ENCODE data around the gene NIN. TPM values are rescaled to one million over a fixed set of nuclear protein-coding genes. Genes with fewer than 3 reads are reported as not detected.

Gene NIN
- total RNA-seq, 5 donors from 2014 or later (not counting 1 experiment from before 2014, with no cell fraction given): 92.8 to 141 (median 106) TPM

DNA sequence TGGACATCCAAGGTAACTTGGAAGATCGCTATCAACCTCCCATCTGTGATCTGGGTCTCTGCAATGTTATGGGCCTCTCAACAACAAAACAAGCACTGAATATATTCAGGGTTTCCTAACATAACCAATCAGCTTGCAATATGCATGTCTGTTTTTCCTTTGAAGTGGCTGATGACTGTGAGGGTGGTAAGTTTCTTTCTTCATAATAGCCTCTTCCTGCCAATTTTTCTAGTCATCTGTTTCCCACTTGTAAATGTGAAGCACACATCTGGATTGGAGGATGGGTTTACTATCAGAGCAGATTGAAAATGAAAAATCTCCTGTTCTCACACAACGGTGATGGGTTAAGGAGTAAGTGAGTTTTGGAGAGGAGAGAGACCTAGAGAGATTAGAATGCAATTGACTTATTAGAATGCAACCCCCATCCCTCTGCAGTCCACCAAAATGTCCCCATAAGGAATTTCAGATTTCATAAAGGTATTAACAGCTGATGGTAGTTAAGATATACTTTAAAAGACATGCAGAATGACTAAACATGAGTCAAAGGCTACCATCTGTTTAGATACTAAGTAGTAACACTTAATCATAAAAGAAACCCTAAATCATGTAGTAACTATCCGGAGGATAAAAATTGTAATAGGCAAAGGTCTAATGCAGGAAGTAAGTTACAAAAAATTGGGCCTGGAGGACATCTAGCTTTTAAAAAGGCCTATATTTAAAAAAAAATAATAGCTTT is 104.4 kb downstream of the NIN start:
- CTCF ChIA-PET: interaction anchor here in 1 of 2 donors (0.6 to 1.9 kb wide), 3 partner anchors 13 to 106 kb away, joined by 3 to 5 read pairs (median 5); no protein-coding TSS in a partner anchor
- Histone ChIP-seq H3K27me3 (replicated peaks in 1 of 2; ENCODE audit: control insufficient read depth in 2 of 2, extremely low read depth in 1 of 2, insufficient read depth in 2 of 2, low read length in 1 of 2) (no peaks in the 10 kb centered on the region), H3K4me3 (ENCODE audit: control insufficient read depth in 1 of 2, extremely low read depth in 1 of 2, low read length in 1 of 2) (no peak overlapping the region), H3K36me3 (ENCODE audit: control insufficient read depth in 2 of 2, extremely low read depth in 1 of 2, insufficient read depth in 1 of 2, low read length in 1 of 2) (peaks cover 21 to 76% of the 10 kb centered on the region in 2 donors), H3K4me1 (ENCODE audit: control insufficient read depth in 1 of 2, extremely low read depth in 1 of 2, insufficient read depth in 2 of 2, low read length in 2 of 2) (peaks cover 0 to 2% of the 10 kb centered on the region in 2 experiments), H3K9me3 (peaks cover 4% of the 10 kb centered on the region), H3K27ac (ENCODE audit: low read length) (peak overlapping the region; percentile 62)
- H3K9me3 Mint-ChIP-seq: peaks cover 0 to 5% (median 4%) of the 10 kb centered on the region in 3 donors
- H3K4me1 Mint-ChIP-seq: peaks cover 25 to 34% (median 29%) of the 10 kb centered on the region in 3 donors
- POLR2A ChIA-PET: interaction anchor here in 1 of 2 donors (0.6 kb wide), 1 partner anchor 11 kb away, joined by 7 read pairs; no protein-coding TSS in a partner anchor
- peaks cover 74% of the 10 kb centered on the region for H3K36me3 Mint-ChIP-seq
- no CpG with 5 or more reads among the region's 3 CpGs for WGBS (ENCODE audit: insufficient coverage)
- H3K27ac Mint-ChIP-seq: peak overlapping the region; percentile 85 to 87
- no peaks in the 10 kb centered on the region for H3K27me3 Mint-ChIP-seq
- H3K4me3 Mint-ChIP-seq: peak overlapping the region; percentile 1 to 10 (median 1)
- ATAC-seq (replicated peaks in 1 of 4) (peak; percentile 69 to 93 (median 89)), DNase-seq (peak in 5 of 35 experiments; percentile 3 to 53 (median 9))

DNA sequence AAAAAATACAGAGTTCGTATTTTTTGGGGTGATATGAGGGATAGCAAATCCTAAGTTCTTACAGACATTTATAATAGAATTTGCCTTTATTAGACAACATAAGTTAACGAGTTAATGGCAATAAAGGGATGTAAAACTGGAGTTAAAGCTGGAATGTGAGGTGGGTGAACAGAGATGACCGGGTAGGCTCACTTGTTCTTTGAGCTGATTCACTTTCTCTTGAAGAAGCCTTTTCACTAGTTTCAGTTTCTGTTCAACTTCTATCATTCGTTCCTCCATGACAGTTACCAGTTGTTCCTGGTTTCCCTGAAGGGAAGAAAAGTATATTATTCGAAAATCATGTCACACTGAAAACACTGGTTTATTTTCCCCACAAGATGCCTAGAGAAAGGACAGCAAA is 105.2 kb downstream of the NIN start:
- WGBS (ENCODE audit: insufficient coverage): no CpG with 5 or more reads among the region's 5 CpGs
- peaks cover 25 to 34% (median 29%) of the 10 kb centered on the region in 3 donors for H3K4me1 Mint-ChIP-seq
- peak in 1 of 35 experiments; percentile 17 for DNase-seq
- Histone ChIP-seq H3K36me3 (ENCODE audit: control insufficient read depth in 2 of 2, extremely low read depth in 1 of 2, insufficient read depth in 1 of 2, low read length in 1 of 2) (peaks cover 16 to 72% of the 10 kb centered on the region in 2 donors), H3K9me3 (peaks cover 4% of the 10 kb centered on the region), H3K4me1 (ENCODE audit: control insufficient read depth in 1 of 2, extremely low read depth in 1 of 2, insufficient read depth in 2 of 2, low read length in 2 of 2) (peaks cover 0 to 2% of the 10 kb centered on the region in 2 experiments), H3K27me3 (replicated peaks in 1 of 2; ENCODE audit: control insufficient read depth in 2 of 2, extremely low read depth in 1 of 2, insufficient read depth in 2 of 2, low read length in 1 of 2) (no peaks in the 10 kb centered on the region), H3K4me3 (ENCODE audit: control insufficient read depth in 1 of 2, extremely low read depth in 1 of 2, low read length in 1 of 2) (no peak overlapping the region), H3K27ac (ENCODE audit: low read length) (peak overlapping the region; percentile 62)
- H3K36me3 Mint-ChIP-seq: peaks cover 72% of the 10 kb centered on the region
- peaks cover 0 to 5% (median 4%) of the 10 kb centered on the region in 3 donors for H3K9me3 Mint-ChIP-seq
- H3K4me3 Mint-ChIP-seq: peak overlapping the region; percentile 1 to 10 (median 6)
- H3K27ac Mint-ChIP-seq: peak overlapping the region; percentile 85 to 87
- ATAC-seq (replicated peaks in 1 of 4): no peak
- ChIA-PET CTCF (interaction anchor here in 1 of 2 donors (1.7 kb wide), 1 partner anchor 12 kb away, joined by 5 read pairs; no protein-coding TSS in a partner anchor), POLR2A (interaction anchor here in 1 of 2 donors (0.6 kb wide), 1 partner anchor 11 kb away, joined by 7 read pairs; no protein-coding TSS in a partner anchor)
- no peaks in the 10 kb centered on the region for H3K27me3 Mint-ChIP-seq

DNA sequence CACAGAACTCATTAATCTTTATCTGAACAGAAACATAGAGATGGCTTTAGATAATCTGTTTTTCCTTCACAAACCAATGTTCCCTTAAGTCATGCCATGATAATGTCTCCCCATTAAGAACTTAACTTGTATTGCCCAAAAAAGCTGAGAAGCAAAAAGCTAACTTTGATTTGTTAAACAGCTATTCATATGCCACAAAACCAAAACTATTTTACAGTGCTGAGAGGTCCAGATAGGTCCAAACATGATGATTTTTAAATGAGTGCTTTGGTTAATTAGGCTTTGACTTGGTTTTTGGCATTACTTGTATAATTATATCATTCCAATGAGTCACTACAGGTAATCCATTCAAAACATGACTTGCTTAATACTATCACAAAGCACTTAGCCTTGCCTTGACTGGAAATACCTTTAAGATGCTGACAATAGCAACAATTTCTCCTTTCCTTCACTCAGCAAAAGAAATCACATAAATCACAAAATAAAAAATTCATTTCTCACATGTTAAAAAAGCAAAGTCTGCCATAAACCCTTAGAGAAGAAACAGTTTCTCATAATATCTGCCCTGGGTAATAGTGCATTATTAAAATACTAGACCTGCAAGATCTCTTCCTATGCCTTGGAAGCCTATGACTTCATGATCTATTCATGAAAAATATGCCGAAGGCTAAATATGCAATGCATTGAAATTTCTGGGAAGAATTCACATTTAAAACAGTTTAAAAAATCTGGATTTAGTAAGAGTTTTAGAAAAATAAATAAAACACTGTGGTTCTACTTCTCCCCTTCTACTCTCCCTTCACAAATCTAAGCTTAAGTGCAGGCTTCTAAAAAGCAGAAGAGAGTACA is 110.8 kb downstream of the NIN start:
- Histone ChIP-seq H3K27ac (ENCODE audit: low read length) (no peak overlapping the region), H3K27me3 (replicated peaks in 1 of 2; ENCODE audit: control insufficient read depth in 2 of 2, extremely low read depth in 1 of 2, insufficient read depth in 2 of 2, low read length in 1 of 2) (no peaks in the 10 kb centered on the region), H3K4me1 (ENCODE audit: control insufficient read depth in 1 of 2, extremely low read depth in 1 of 2, insufficient read depth in 2 of 2, low read length in 2 of 2) (no peaks in the 10 kb centered on the region), H3K9me3 (no peaks in the 10 kb centered on the region), H3K36me3 (ENCODE audit: control insufficient read depth in 2 of 2, extremely low read depth in 1 of 2, insufficient read depth in 1 of 2, low read length in 1 of 2) (peaks cover 7 to 32% of the 10 kb centered on the region in 2 donors), H3K4me3 (ENCODE audit: control insufficient read depth in 1 of 2, extremely low read depth in 1 of 2, low read length in 1 of 2) (no peak overlapping the region)
- ChIA-PET CTCF (interaction anchor here in 1 of 2 donors (0.6 kb wide), 1 partner anchor 1643 kb away, joined by 3 read pairs; no protein-coding TSS in a partner anchor), POLR2A (no interaction called here)
- WGBS (ENCODE audit: insufficient coverage): no CpG with 5 or more reads among the region's 1 CpG
- Mint-ChIP-seq H3K4me3 (no peak overlapping the region), H3K4me1 (peaks cover 0 to 5% (median 4%) of the 10 kb centered on the region in 3 donors), H3K9me3 (no peaks in the 10 kb centered on the region), H3K27me3 (no peaks in the 10 kb centered on the region), H3K27ac (peak overlapping the region in 1 of 2 donors; percentile 8), H3K36me3 (peaks cover 32% of the 10 kb centered on the region)
- DNase-seq (no peak), ATAC-seq (replicated peaks in 1 of 4) (no peak)

DNA sequence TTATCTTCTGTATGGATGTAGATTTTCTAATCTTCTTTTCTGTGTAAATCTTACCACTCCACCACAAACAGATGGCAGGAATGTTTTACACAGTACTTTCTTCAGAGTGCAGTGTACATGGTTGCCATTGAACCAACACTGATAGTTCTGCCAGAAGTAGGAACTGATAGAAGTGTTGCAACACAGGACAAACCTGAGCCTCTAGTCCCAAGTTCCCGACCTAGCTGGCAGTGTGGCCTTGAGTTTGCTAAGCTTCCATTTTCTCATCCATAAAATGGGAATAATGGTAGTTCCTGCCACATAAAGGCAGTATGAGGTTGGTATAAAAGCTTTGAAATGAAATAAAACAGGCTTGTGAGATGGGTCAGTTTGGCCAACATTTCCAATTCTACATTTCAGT is 112.0 kb downstream of the NIN start:
- Histone ChIP-seq H3K4me3 (ENCODE audit: control insufficient read depth in 1 of 2, extremely low read depth in 1 of 2, low read length in 1 of 2) (no peak overlapping the region), H3K27ac (ENCODE audit: low read length) (no peak overlapping the region), H3K4me1 (ENCODE audit: control insufficient read depth in 1 of 2, extremely low read depth in 1 of 2, insufficient read depth in 2 of 2, low read length in 2 of 2) (no peaks in the 10 kb centered on the region), H3K27me3 (replicated peaks in 1 of 2; ENCODE audit: control insufficient read depth in 2 of 2, extremely low read depth in 1 of 2, insufficient read depth in 2 of 2, low read length in 1 of 2) (no peaks in the 10 kb centered on the region), H3K9me3 (no peaks in the 10 kb centered on the region), H3K36me3 (ENCODE audit: control insufficient read depth in 2 of 2, extremely low read depth in 1 of 2, insufficient read depth in 1 of 2, low read length in 1 of 2) (peaks cover 0 to 20% of the 10 kb centered on the region in 2 donors)
- peaks cover 21% of the 10 kb centered on the region for H3K36me3 Mint-ChIP-seq
- DNase-seq (no peak), ATAC-seq (replicated peaks in 1 of 4) (no peak)
- CTCF ChIA-PET: no interaction called here
- H3K4me3 Mint-ChIP-seq: no peak overlapping the region
- H3K9me3 Mint-ChIP-seq: no peaks in the 10 kb centered on the region
- POLR2A ChIA-PET: no interaction called here
- H3K4me1 Mint-ChIP-seq: no peaks in the 10 kb centered on the region
- no peaks in the 10 kb centered on the region for H3K27me3 Mint-ChIP-seq
- no CpG with 5 or more reads among the region's 1 CpG for WGBS (ENCODE audit: insufficient coverage)
- H3K27ac Mint-ChIP-seq: no peak overlapping the region

DNA sequence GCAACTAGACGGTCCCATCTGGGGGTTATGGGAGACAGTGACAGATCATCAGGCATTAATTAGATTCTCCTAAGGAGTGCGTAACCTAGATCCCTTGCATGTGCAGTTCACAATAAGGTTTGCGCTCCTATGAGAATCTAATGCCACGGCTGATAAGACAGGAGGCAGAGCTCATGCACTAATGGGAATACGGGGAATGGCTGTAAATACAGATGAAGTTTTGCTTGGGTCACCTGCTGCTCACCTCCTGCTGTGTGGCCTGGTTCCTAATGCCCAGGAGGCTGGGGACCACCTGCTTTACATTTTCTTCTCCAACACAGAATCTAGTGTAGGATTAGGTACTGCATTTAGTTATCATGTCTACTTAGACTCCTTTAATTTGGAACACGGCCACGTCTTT is 113.2 kb downstream of the NIN start:
- CTCF ChIA-PET: interaction anchor here (0.6 to 0.7 kb wide), 2 partner anchors 18 to 942 kb away, joined by 3 to 4 read pairs; no protein-coding TSS in a partner anchor
- DNase-seq: no peak
- H3K9me3 Mint-ChIP-seq: no peaks in the 10 kb centered on the region
- H3K4me3 ChIP-seq (ENCODE audit: control insufficient read depth in 1 of 2, extremely low read depth in 1 of 2, low read length in 1 of 2): no peak overlapping the region
- no peaks in the 10 kb centered on the region for H3K4me1 ChIP-seq (ENCODE audit: control insufficient read depth in 1 of 2, extremely low read depth in 1 of 2, insufficient read depth in 2 of 2, low read length in 2 of 2)
- no peak for ATAC-seq (replicated peaks in 1 of 4)
- no peaks in the 10 kb centered on the region for H3K9me3 ChIP-seq
- H3K36me3 Mint-ChIP-seq: peaks cover 16% of the 10 kb centered on the region
- no peak overlapping the region for H3K4me3 Mint-ChIP-seq
- peaks cover 0 to 11% of the 10 kb centered on the region in 2 donors for H3K36me3 ChIP-seq (ENCODE audit: control insufficient read depth in 2 of 2, extremely low read depth in 1 of 2, insufficient read depth in 1 of 2, low read length in 1 of 2)
- WGBS (ENCODE audit: insufficient coverage): 96% methylated on average over 3 of the region's 7 CpGs
- no peaks in the 10 kb centered on the region for H3K27me3 ChIP-seq (replicated peaks in 1 of 2; ENCODE audit: control insufficient read depth in 2 of 2, extremely low read depth in 1 of 2, insufficient read depth in 2 of 2, low read length in 1 of 2)
- peaks cover 0 to 2% of the 10 kb centered on the region in 2 donors for H3K27me3 Mint-ChIP-seq
- H3K27ac ChIP-seq (ENCODE audit: low read length): no peak overlapping the region
- no peak overlapping the region for H3K27ac Mint-ChIP-seq
- no peaks in the 10 kb centered on the region for H3K4me1 Mint-ChIP-seq
- POLR2A ChIA-PET: no interaction called here
